HuH-7.5 (cell line): Measurements from ENCODE around the gene NKIRAS2.

Experiments
- DNase-seq: peaks from one replicate; pipeline ENCODE4 v3.0.0; 2011; ENCODE audit warnings: low spot score

Gene NKIRAS2

GRCh38 chr17:42055027-42055426 is 35.1 kb downstream of the NKIRAS2 start:
- no peak for DNase-seq

GRCh38 chr17:42055496-42055895 is 35.6 kb downstream of the NKIRAS2 start:
- no peak for DNase-seq

GRCh38 chr17:42056635-42057034 is 36.7 kb downstream of the NKIRAS2 start:
- DNase-seq, result no peak

DNA sequence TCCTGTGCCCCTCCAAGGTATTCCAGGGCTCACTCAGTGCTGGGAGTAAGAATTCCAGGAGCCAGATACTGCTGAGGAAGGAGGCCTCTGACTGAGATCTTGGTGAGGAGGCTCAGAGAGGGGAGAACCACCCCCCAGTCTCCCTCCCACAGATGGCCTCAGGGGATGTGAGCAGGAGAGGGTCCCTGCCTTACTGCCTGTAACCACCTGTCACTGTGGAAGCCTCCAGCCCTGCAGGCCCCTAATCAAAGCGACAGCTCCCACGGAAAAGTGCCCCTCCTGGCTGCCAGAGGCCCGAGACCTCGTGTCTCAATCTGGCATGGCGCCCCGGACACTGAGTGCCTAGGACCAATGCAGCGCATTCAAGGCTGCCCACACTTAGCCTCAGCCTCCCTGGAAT is 38.2 kb downstream of the NKIRAS2 start:
- DNase-seq, result no peak

- DNase-seq, result no peak
Observed at GRCh38 chr17:42059815-42060214, 39.9 kb downstream of the NKIRAS2 start.

- no peak for DNase-seq
Observed at GRCh38 chr17:42060231-42060630, 40.3 kb downstream of the NKIRAS2 start.

- DNase-seq, result no peak
Observed at GRCh38 chr17:42061646-42062487, 42.0 kb downstream of the NKIRAS2 start.

DNA sequence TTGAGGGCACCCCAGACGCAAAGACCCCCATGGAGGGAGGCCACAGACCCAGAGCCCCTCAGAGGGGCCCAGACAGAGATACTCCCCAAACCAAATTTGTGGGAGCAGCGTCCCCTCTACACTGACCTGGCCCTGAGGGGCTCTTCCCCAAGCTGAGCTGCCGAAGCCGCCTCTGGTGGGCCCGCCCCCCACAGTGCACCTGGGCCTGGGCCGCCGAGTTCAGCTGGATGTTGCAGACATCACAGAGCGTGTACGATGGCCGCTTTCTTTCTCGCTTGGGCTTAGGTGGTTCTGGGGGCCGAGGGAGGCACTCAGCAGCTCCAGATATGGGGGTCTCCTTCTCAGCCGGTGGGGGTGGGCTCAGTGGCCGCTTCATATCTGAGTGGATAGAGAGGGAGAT is 42.8 kb downstream of the NKIRAS2 start:
- no peak for DNase-seq

GRCh38 chr17:42065201-42065600 is 45.3 kb downstream of the NKIRAS2 start:
- DNase-seq, result no peak

DNA sequence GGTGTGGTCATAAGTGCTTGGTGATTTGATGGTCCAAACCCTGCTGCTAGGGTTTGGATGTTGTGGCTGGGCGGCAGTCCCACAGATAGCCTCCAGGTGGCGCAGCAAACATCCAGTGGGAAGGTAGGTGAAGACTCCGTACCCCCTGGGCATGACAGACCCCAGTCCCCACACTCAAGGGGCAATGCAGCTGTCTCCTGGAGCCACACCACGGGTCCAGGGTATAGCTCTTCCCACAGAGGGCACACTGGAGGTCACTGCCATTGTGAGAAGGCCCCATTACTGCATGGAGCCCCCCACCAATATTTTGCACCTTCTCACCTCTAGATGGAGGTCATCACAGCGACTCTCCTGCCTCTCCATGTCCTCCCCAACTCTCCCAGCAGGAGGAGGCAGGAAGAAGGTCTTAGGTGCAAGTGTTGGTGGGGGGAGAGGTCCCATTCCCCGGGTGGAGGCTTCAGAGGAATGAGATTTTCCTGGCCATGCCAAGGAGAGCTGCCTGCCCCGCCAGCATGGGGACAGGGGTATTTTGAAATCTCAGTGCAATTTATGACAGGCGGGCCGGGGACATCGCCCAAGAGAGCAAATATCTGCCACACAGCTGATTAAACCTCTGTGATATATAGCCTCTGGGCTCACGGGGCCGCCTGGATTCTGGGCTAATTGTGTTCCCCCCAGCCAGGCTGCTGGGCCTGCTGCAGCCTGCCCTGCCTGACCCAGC is 47.6 kb downstream of the NKIRAS2 start:
- peak; percentile 86 for DNase-seq

- DNase-seq, result no peak
Observed at GRCh38 chr17:42068979-42069378, 49.1 kb downstream of the NKIRAS2 start.

DNA sequence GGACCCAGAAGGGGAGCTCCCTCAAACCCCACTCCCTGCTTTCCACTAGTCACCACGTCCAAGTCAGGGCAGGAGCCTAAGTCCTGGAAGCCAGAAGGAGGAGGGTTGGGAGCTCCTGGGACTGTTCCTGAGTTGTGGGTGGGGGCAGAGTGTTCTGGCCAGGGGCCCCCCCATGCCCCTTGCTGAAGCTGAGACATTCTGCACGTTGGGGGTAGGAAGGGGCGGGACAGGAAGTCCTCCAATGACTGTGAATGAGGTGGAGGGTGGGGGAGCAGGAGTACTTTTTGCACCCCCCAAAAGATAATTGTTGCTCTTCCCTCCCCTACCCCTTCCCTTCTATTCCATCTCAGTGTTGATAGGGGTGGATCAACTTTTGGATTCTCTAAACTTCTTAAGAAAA is 51.9 kb downstream of the NKIRAS2 start:
- no peak for DNase-seq

- DNase-seq, result peak; percentile 65
Observed at GRCh38 chr17:42072323-42073187, 52.7 kb downstream of the NKIRAS2 start.
